KMS-11 (cell line): ENCODE data around the gene RTCA.
"Not testable (repeated sequence)": the region's sequence is repeated elsewhere in the genome, so short reads cannot be mapped to it uniquely, and the experiment has no call there.

ENCODE experiments used
- H2AFZ ChIP-seq: fragments of 200-600 bp; sonication (generic); 2 replicates; pipeline ENCODE4 v1.6.1; 2016; ENCODE audit warnings: antibody characterized with exemption, mixed run types, low read depth
- H3K27ac ChIP-seq: fragments of 200-600 bp; sonication (generic); 2 replicates; pipeline ENCODE4 v1.6.1; 2016; ENCODE audit warnings: mild to moderate bottlenecking, mixed run types
- H3K27me3 ChIP-seq: fragments of 200-600 bp; sonication (generic); 2 replicates; pipeline ENCODE4 v1.6.1; 2017; ENCODE audit warnings: mild to moderate bottlenecking, low read depth, mixed run types, moderate library complexity; ENCODE audit not compliant: insufficient read depth
- H3K36me3 ChIP-seq: fragments of 200-600 bp; sonication (generic); 2 replicates; pipeline ENCODE4 v1.6.1; 2017; ENCODE audit warnings: mild to moderate bottlenecking, mixed run types; ENCODE audit not compliant: insufficient read depth
- H3K4me1 ChIP-seq: fragments of 200-600 bp; sonication (generic); 2 replicates; pipeline ENCODE4 v1.6.1; 2016; ENCODE audit warnings: mild to moderate bottlenecking, low read depth, mixed run types; ENCODE audit not compliant: poor library complexity, severe bottlenecking
- H3K4me2 ChIP-seq: fragments of 200-600 bp; sonication (generic); 2 replicates; pipeline ENCODE4 v1.7.0; 2016; ENCODE audit warnings: mild to moderate bottlenecking, mixed run types
- H3K4me3 ChIP-seq: fragments of 200-600 bp; sonication (generic); IDR thresholded peaks from 2 replicates; pipeline ENCODE4 v1.6.1; 2017; ENCODE audit warnings: low read depth, low read length, mixed read lengths; ENCODE audit not compliant: insufficient read depth
- H3K79me2 ChIP-seq: fragments of 200-600 bp; sonication (generic); 2 replicates; pipeline ENCODE4 v1.6.1; 2016; ENCODE audit warnings: low read depth, mixed run types; ENCODE audit not compliant: insufficient read depth
- H3K9ac ChIP-seq: fragments of 200-600 bp; sonication (generic); 2 replicates; pipeline ENCODE4 v1.6.1; 2016; ENCODE audit warnings: mild to moderate bottlenecking, mixed run types
- H4K20me1 ChIP-seq: fragments of 200-600 bp; sonication (generic); 2 replicates; pipeline ENCODE4 v1.6.1; 2016; ENCODE audit warnings: mild to moderate bottlenecking, mixed run types; ENCODE audit not compliant: insufficient read depth
- CTCF ChIP-seq: fragments of 200-600 bp; sonication (generic); conservative IDR thresholded peaks from 2 replicates; pipeline ENCODE4 v1.6.1; 2017; ENCODE audit warnings: low read depth, mild to moderate bottlenecking, antibody characterized with exemption, low read length, moderate library complexity, mixed read lengths

The RTCA gene

GRCh38 chr1:100325415-100326324 is 59.7 kb downstream of the RTCA start:
- Histone ChIP-seq H4K20me1 (no peaks in the 10 kb centered on the region), H3K79me2 (no peaks in the 10 kb centered on the region), H3K4me3 (no peak overlapping the region), H3K27ac (no peak overlapping the region), H3K9ac (no peak overlapping the region), H3K27me3 (no peaks in the 10 kb centered on the region), H3K36me3 (no peaks in the 10 kb centered on the region), H3K4me1 (peaks cover 13% of the 10 kb centered on the region), H2AFZ (no peak overlapping the region), H3K4me2 (no peak overlapping the region)
- TF ChIP-seq CTCF: no peak

- H3K27me3 ChIP-seq, H4K20me1 ChIP-seq, H3K4me2 ChIP-seq, H3K79me2 ChIP-seq, H3K27ac ChIP-seq, H2AFZ ChIP-seq, H3K9ac ChIP-seq, H3K4me3 ChIP-seq, H3K36me3 ChIP-seq: not testable (repeated sequence)
- peaks cover 13% of the 10 kb centered on the region for H3K4me1 ChIP-seq
Measured at GRCh38 chr1:100326325-100326670, 60.3 kb downstream of the RTCA start.

GRCh38 chr1:100328133-100328532 is 62.1 kb downstream of the RTCA start:
- Histone ChIP-seq H3K9ac (no peak overlapping the region), H3K27ac (no peak overlapping the region), H3K4me3 (no peak overlapping the region), H3K36me3 (no peaks in the 10 kb centered on the region), H2AFZ (no peak overlapping the region), H3K4me2 (no peak overlapping the region), H3K4me1 (peaks cover 3% of the 10 kb centered on the region), H3K79me2 (no peaks in the 10 kb centered on the region), H4K20me1 (no peaks in the 10 kb centered on the region), H3K27me3 (no peaks in the 10 kb centered on the region)
- TF ChIP-seq CTCF: no peak

- H3K4me3 ChIP-seq, H3K9ac ChIP-seq, H3K27me3 ChIP-seq, H3K4me1 ChIP-seq, H3K79me2 ChIP-seq, H3K4me2 ChIP-seq, H2AFZ ChIP-seq, H3K27ac ChIP-seq, H3K36me3 ChIP-seq, H4K20me1 ChIP-seq: not testable (repeated sequence)
Measured at GRCh38 chr1:100331146-100331545, 65.1 kb downstream of the RTCA start.

- Histone ChIP-seq H3K79me2 (no peaks in the 10 kb centered on the region), H3K36me3 (no peaks in the 10 kb centered on the region), H3K4me1 (no peaks in the 10 kb centered on the region), H3K4me2 (no peak overlapping the region), H3K27me3 (no peaks in the 10 kb centered on the region), H4K20me1 (no peaks in the 10 kb centered on the region), H3K4me3 (no peak overlapping the region), H3K9ac (no peak overlapping the region), H3K27ac (no peak overlapping the region), H2AFZ (no peak overlapping the region)
- no peak for TF ChIP-seq CTCF
Measured at GRCh38 chr1:100332331-100332730, 66.3 kb downstream of the RTCA start.
